A673 (cell line): ENCODE results near the gene MORC4. TPM values are rescaled to one million over a fixed set of nuclear protein-coding genes. Genes with fewer than 3 reads are reported as not detected.

ENCODE experiments used
- BruUV-seq: library from RNA; stranded (reverse); fragments of 400-500 nt; replicated peaks from 2 replicates; lab custom pipeline; 2021; lab: Mats Ljungman, UMichigan
- CTCF ChIA-PET: fragments of 300-600 bp; sonication (Branson Sonifier 250); formaldehyde crosslinking; loops from one replicate; lab custom pipeline; 2022; ENCODE audit warnings: antibody characterized with exemption; lab: Charles Lee
- POLR2A ChIA-PET: fragments of 300-600 bp; sonication (Branson Sonifier 250); formaldehyde crosslinking; loops from one replicate; lab custom pipeline; 2022; ENCODE audit warnings: antibody characterized with exemption; ENCODE audit not compliant: low non-redundant PET; lab: Charles Lee
- DNase-seq: peaks from one replicate; pipeline ENCODE4 v3.0.0-alpha.2; 2015; ENCODE audit warnings: low spot score
- H3K27ac ChIP-seq: fragments of 200-600 bp; sonication (generic); 2 replicates; pipeline ENCODE4 v1.5.1; 2016; ENCODE audit warnings: mixed run types, low read depth, mild to moderate bottlenecking, mixed read lengths, antibody characterized with exemption, low read length; ENCODE audit not compliant: poor library complexity, severe bottlenecking
- H3K27me3 ChIP-seq: fragments of 200-600 bp; sonication (generic); replicated peaks from 2 replicates; pipeline ENCODE4 v1.6.1; 2017; ENCODE audit warnings: mixed run types, low read depth, mild to moderate bottlenecking, mixed read lengths, antibody characterized with exemption, low read length; ENCODE audit not compliant: insufficient read depth, poor library complexity
- H3K36me3 ChIP-seq: fragments of 200-600 bp; sonication (generic); 2 replicates; pipeline ENCODE4 v1.6.1; 2016; ENCODE audit warnings: mixed run types, mild to moderate bottlenecking, mixed read lengths, antibody characterized with exemption, low read length; ENCODE audit not compliant: insufficient read depth, poor library complexity, severe bottlenecking
- H3K4me1 ChIP-seq: fragments of 200-600 bp; sonication (generic); 2 replicates; pipeline ENCODE4 v1.6.1; 2017; ENCODE audit warnings: mixed run types, mild to moderate bottlenecking, mixed read lengths, antibody characterized with exemption, low read length; ENCODE audit not compliant: insufficient read depth, poor library complexity, severe bottlenecking
- H3K4me3 ChIP-seq: fragments of 200-600 bp; sonication (generic); 2 replicates; pipeline ENCODE4 v1.5.1; 2016; ENCODE audit warnings: low read depth, mixed run types, mild to moderate bottlenecking, mixed read lengths, low read length; ENCODE audit not compliant: poor library complexity, severe bottlenecking
- H3K9me3 ChIP-seq: fragments of 200-600 bp; sonication (generic); 2 replicates; pipeline ENCODE4 v1.6.1; 2016; ENCODE audit warnings: mixed run types, low read depth, mild to moderate bottlenecking, mixed read lengths, antibody characterized with exemption, low read length; ENCODE audit not compliant: poor library complexity, severe bottlenecking
- CTCF ChIP-seq: fragments of 300-800, 200-600 bp; sonication (generic); conservative IDR thresholded peaks from 2 replicates; pipeline ENCODE4 v1.5.1; 2017; ENCODE audit warnings: low read depth, mild to moderate bottlenecking, antibody characterized with exemption, low read length, moderate library complexity, mixed read lengths
- EZH2 ChIP-seq: fragments of 200-600 bp; sonication (generic); IDR thresholded peaks from 2 replicates; pipeline ENCODE4 v1.6.1; 2017; ENCODE audit warnings: borderline replicate concordance, low read depth, mild to moderate bottlenecking, mixed read lengths, antibody characterized with exemption, low read length; ENCODE audit not compliant: poor library complexity, severe bottlenecking
- intact Hi-C: fragments of 100-400 bp; cut with micrococcal nuclease; formaldehyde crosslinking; loops from one replicate; pipeline ENCODE4 v1.10.0; 2022; ENCODE audit not compliant: unreplicated experiment
- total RNA-seq: library from RNA; stranded (reverse); gene quantifications from 2 replicates; pipeline ENCODE4 v1.2.3, GENCODE V29; 2021

MORC4 gene
- total RNA-seq, 1 experiment from 2014 or later, result 15.9 TPM

GRCh38 chrX:106936246-106936645 is 63.8 kb downstream of the MORC4 start:
- H3K4me1 ChIP-seq, result no peaks in the 10 kb centered on the region
- H3K4me3 ChIP-seq, result no peak overlapping the region
- H3K27me3 ChIP-seq, result no peaks in the 10 kb centered on the region
- no TSS peak for BruUV-seq
- POLR2A ChIA-PET, result no interaction called here
- no peaks in the 10 kb centered on the region for H3K36me3 ChIP-seq
- DNase-seq, result no peak
- intact Hi-C loops, result no loop called here
- no peak overlapping the region for H3K27ac ChIP-seq
- TF ChIP-seq CTCF, result no peak
- no peak for TF ChIP-seq EZH2
- no peaks in the 10 kb centered on the region for H3K9me3 ChIP-seq
- CTCF ChIA-PET, result no interaction called here

- H3K4me3 ChIP-seq, result no peak overlapping the region
- peak; percentile 35 for DNase-seq
- H3K27me3 ChIP-seq, result no peaks in the 10 kb centered on the region
- intact Hi-C loops, result no loop called here
- H3K9me3 ChIP-seq, result no peaks in the 10 kb centered on the region
- BruUV-seq, result no TSS peak
- TF ChIP-seq CTCF, result no peak
- TF ChIP-seq EZH2, result no peak
- ChIA-PET POLR2A (no interaction called here), CTCF (interaction anchor here (0.6 kb wide), 1 partner anchor 72 kb away, joined by 3 read pairs; no protein-coding TSS in a partner anchor)
- no peaks in the 10 kb centered on the region for H3K4me1 ChIP-seq
- H3K36me3 ChIP-seq, result no peaks in the 10 kb centered on the region
- no peak overlapping the region for H3K27ac ChIP-seq
Observed at GRCh38 chrX:106935175-106935574, 64.8 kb downstream of the MORC4 start.

GRCh38 chrX:106933538-106933961 is 66.5 kb downstream of the MORC4 start:
- no peaks in the 10 kb centered on the region for H3K9me3 ChIP-seq
- CTCF ChIA-PET, result no interaction called here
- intact Hi-C loops, result no loop called here

More at GRCh38 chrX:106933538-106933961, 66.5 kb downstream of the MORC4 start:
- no peak for DNase-seq
- POLR2A ChIA-PET, result no interaction called here
- no peak overlapping the region for H3K4me3 ChIP-seq
- no TSS peak for BruUV-seq
- H3K27ac ChIP-seq, result no peak overlapping the region
- no peaks in the 10 kb centered on the region for H3K4me1 ChIP-seq
- H3K36me3 ChIP-seq, result no peaks in the 10 kb centered on the region
- no peak for TF ChIP-seq EZH2
- TF ChIP-seq CTCF, result no peak
- no peaks in the 10 kb centered on the region for H3K27me3 ChIP-seq
